B cell (primary cell): ENCODE measurements around the gene GUCY2F. TPM values are rescaled to one million over a fixed set of nuclear protein-coding genes. Genes with fewer than 3 reads are reported as not detected.

ENCODE experiments used
- ATAC-seq: fragments of 200-7000 bp; cut with Tn5 transposase; one replicate; pipeline ENCODE4 v1.10.0; 2021; ENCODE audit warnings: low read depth, mild to moderate bottlenecking, moderate number of reproducible peaks, moderate library complexity
- CTCF ChIA-PET: fragments of 350-600 bp; sonication (Branson Sonifier 250); formaldehyde crosslinking; loops from one replicate; lab custom pipeline; 2021; ENCODE audit warnings: antibody characterized with exemption, inconsistent platforms; lab: Charles Lee
- POLR2A ChIA-PET: fragments of 350-600 bp; sonication (Branson Sonifier 250); formaldehyde crosslinking; loops from one replicate; lab custom pipeline; 2021; ENCODE audit warnings: antibody characterized with exemption; lab: Charles Lee
- DNase-seq: peaks from one replicate; pipeline ENCODE4 v3.0.0; 2013
- H2AFZ ChIP-seq: 2 replicates; pipeline ENCODE4 v1.6.1; 2012; ENCODE audit warnings: mild to moderate bottlenecking, low read depth, low read length; ENCODE audit not compliant: insufficient read depth, poor library complexity, severe bottlenecking
- H3K27ac ChIP-seq, 2 donors: 1 replicate in 1 of 2; 2 replicates in 1 of 2; pipeline ENCODE4 v1.5.1; 2012 to 2013; ENCODE audit warnings: low read length in 2 of 2, mild to moderate bottlenecking in 2 of 2, moderate library complexity in 1 of 2
- H3K27me3 ChIP-seq, 4 experiments: fragments of 200-600 bp in 1 of 4; sonication (generic) in 1 of 4; replicated peaks in 1 of 4; 1 replicate in 2 of 4; 2 replicates in 2 of 4; pipeline versions ENCODE4 v1.6.1 to v1.7.0; 2013 to 2016; ENCODE audit warnings: low read length in 3 of 4, mild to moderate bottlenecking in 2 of 4, mixed read lengths in 1 of 4, moderate library complexity in 1 of 4; ENCODE audit not compliant: insufficient read depth in 4 of 4, control insufficient read depth in 3 of 4; ENCODE audit errors: control extremely low read depth in 1 of 4
- H3K36me3 ChIP-seq, 2 experiments: replicated peaks in 1 of 2; 1 replicate in 1 of 2; 2 replicates in 1 of 2; pipeline versions ENCODE4 v1.6.1 to v1.7.1; 2013; ENCODE audit warnings: low read length in 1 of 2; ENCODE audit not compliant: insufficient read depth in 2 of 2, control insufficient read depth in 1 of 2; ENCODE audit errors: control extremely low read depth in 1 of 2, extremely low read depth in 1 of 2
- H3K4me1 ChIP-seq, 2 donors: fragments of 200-600 bp in 1 of 2; sonication (generic) in 1 of 2; 1 replicate in 1 of 2; 2 replicates in 1 of 2; pipeline versions ENCODE4 v1.5.1 to v1.6.1; 2013 to 2017; ENCODE audit warnings: low read length in 2 of 2; ENCODE audit not compliant: control insufficient read depth in 2 of 2, insufficient read depth in 2 of 2
- H3K4me2 ChIP-seq: replicated peaks from 2 replicates; pipeline ENCODE3; 2012; ENCODE audit warnings: mild to moderate bottlenecking, low read depth, low read length; ENCODE audit not compliant: poor library complexity, severe bottlenecking
- H3K4me3 ChIP-seq, 5 experiments: fragments of 200-600 bp in 1 of 5; sonication (generic) in 1 of 5; 1 replicate in 3 of 5; 2 replicates in 2 of 5; pipeline versions ENCODE4 v1.5.1 to v1.7.0; 2011 to 2016; ENCODE audit warnings: low read length in 4 of 5, mild to moderate bottlenecking in 4 of 5, low read depth in 2 of 5, control low read depth in 1 of 5, moderate library complexity in 1 of 5; ENCODE audit not compliant: insufficient read depth in 1 of 5; ENCODE audit errors: control extremely low read depth in 1 of 5, extremely low read depth in 1 of 5
- H3K79me2 ChIP-seq: fragments of 200-600 bp; sonication (generic); one replicate; pipeline ENCODE4 v1.6.0; 2016; ENCODE audit warnings: low read length; ENCODE audit not compliant: control insufficient read depth, insufficient read depth
- H3K9ac ChIP-seq: fragments of 200-600 bp; sonication (generic); 2 replicates; pipeline ENCODE4 v1.6.1; 2017; ENCODE audit warnings: mild to moderate bottlenecking, low read length, moderate library complexity
- H3K9me3 ChIP-seq, 3 donors: one replicate each; pipeline versions ENCODE4 v1.6.1 to v1.7.1; 2013; ENCODE audit warnings: low read length in 2 of 3; ENCODE audit not compliant: control insufficient read depth in 2 of 3, insufficient read depth in 1 of 3; ENCODE audit errors: control extremely low read depth in 1 of 3
- H4K20me1 ChIP-seq: 2 replicates; pipeline ENCODE4 v1.6.0; 2012; ENCODE audit warnings: mild to moderate bottlenecking, low read length; ENCODE audit not compliant: insufficient read depth, control insufficient read depth, poor library complexity, severe bottlenecking
- H3K27ac Mint-ChIP-seq: one replicate; pipeline ENCODE4 v1.8.0; 2021; ENCODE audit warnings: mixed read lengths
- H3K27me3 Mint-ChIP-seq: one replicate; pipeline ENCODE4 v1.8.0; 2021; ENCODE audit warnings: mixed read lengths
- H3K4me1 Mint-ChIP-seq: one replicate; pipeline ENCODE4 v1.8.0; 2021; ENCODE audit warnings: mixed read lengths
- H3K4me3 Mint-ChIP-seq: one replicate; pipeline ENCODE4 v1.8.0; 2021; ENCODE audit warnings: mixed read lengths
- H3K9me3 Mint-ChIP-seq: one replicate; pipeline ENCODE4 v1.8.0; 2022; ENCODE audit warnings: mixed read lengths; ENCODE audit not compliant: insufficient read depth
- CTCF ChIP-seq: fragments of 200-600 bp; IDR thresholded peaks from one replicate; pipeline ENCODE4 v1.8.0; 2022; ENCODE audit warnings: antibody characterized with exemption, mild to moderate bottlenecking
- EZH2 ChIP-seq: IDR thresholded peaks from 2 replicates; pipeline ENCODE4 v1.6.1; 2012; ENCODE audit warnings: borderline replicate concordance, low read depth, mild to moderate bottlenecking, moderate library complexity, low read length; ENCODE audit not compliant: insufficient read depth, poor library complexity, severe bottlenecking
- WGBS: methylation state at CpG from one replicate; pipeline ENCODE4 v1.1.5; 2013; ENCODE audit warnings: missing lambda C conversion rate; ENCODE audit not compliant: insufficient coverage; 5-methylcytosine and 5-hydroxymethylcytosine counted together
- intact Hi-C: fragments of 100-400 bp; cut with micrococcal nuclease; formaldehyde crosslinking; loops from one replicate; pipeline ENCODE4 v1.10.0; 2022
- polyA plus RNA-seq: library from polyadenylated mRNA; depleted of rRNA; stranded (reverse); fragments of >200 nt; gene quantifications from 2 replicates; pipeline ENCODE4 v1.2.3, GENCODE V29; 2012
- total RNA-seq, 2 donors: library from RNA; stranded (reverse); fragments of 120-200 nt in 1 of 2; gene quantifications; 1 replicate in 1 of 2; 2 replicates in 1 of 2; pipeline versions ENCODE4 v1.2.3 to v1.2.4, GENCODE V29; 2013 to 2022

The GUCY2F gene
- total and polyA plus RNA-seq, 2 donors (not counting 1 experiment from before 2014, with no cell fraction given) = not detected

GRCh38 chrX:109374262-109374960 is 107.5 kb downstream of the GUCY2F start:
- no peaks in the 10 kb centered on the region for H3K4me1 ChIP-seq
- DNase-seq (no peak), ATAC-seq (no peak)
- Mint-ChIP-seq H3K27ac (no peak overlapping the region), H3K9me3 (no peaks in the 10 kb centered on the region), H3K4me3 (no peak overlapping the region), H3K4me1 (no peaks in the 10 kb centered on the region), H3K27me3 (no peaks in the 10 kb centered on the region)
- WGBS = no CpG with 5 or more reads among the region's 1 CpG
- H3K4me2 ChIP-seq = no peak overlapping the region
- intact Hi-C loops = no loop called here
- H3K4me3 ChIP-seq = no peak overlapping the region
- no peaks in the 10 kb centered on the region for H3K36me3 ChIP-seq
- no peaks in the 10 kb centered on the region for H3K79me2 ChIP-seq
- H2AFZ ChIP-seq = no peak overlapping the region
- H3K27ac ChIP-seq = no peak overlapping the region
- ChIA-PET CTCF (no interaction called here), POLR2A (no interaction called here)
- no peaks in the 10 kb centered on the region for H4K20me1 ChIP-seq
- no peaks in the 10 kb centered on the region for H3K27me3 ChIP-seq
- H3K9ac ChIP-seq = no peak overlapping the region
- H3K9me3 ChIP-seq = no peaks in the 10 kb centered on the region
- no peak for TF ChIP-seq EZH2
- TF ChIP-seq CTCF = no peak

- Mint-ChIP-seq H3K4me1 (no peaks in the 10 kb centered on the region), H3K27ac (no peak overlapping the region), H3K9me3 (no peaks in the 10 kb centered on the region), H3K27me3 (peaks cover 3% of the 10 kb centered on the region), H3K4me3 (no peak overlapping the region)
- Histone ChIP-seq H3K9me3 (no peaks in the 10 kb centered on the region), H2AFZ (no peak overlapping the region), H4K20me1 (no peaks in the 10 kb centered on the region), H3K4me3 (no peak overlapping the region), H3K27me3 (no peaks in the 10 kb centered on the region), H3K4me2 (no peak overlapping the region), H3K36me3 (no peaks in the 10 kb centered on the region), H3K4me1 (no peaks in the 10 kb centered on the region), H3K9ac (no peak overlapping the region), H3K27ac (no peak overlapping the region), H3K79me2 (no peaks in the 10 kb centered on the region)
- no peak for ATAC-seq
- CTCF ChIA-PET = no interaction called here
- no CpG with 5 or more reads among the region's 2 CpGs for WGBS
- TF ChIP-seq CTCF (no peak), EZH2 (no peak)
- POLR2A ChIA-PET = no interaction called here
- DNase-seq = no peak
- intact Hi-C loops = no loop called here
Measured at GRCh38 chrX:109373468-109373867, 108.4 kb downstream of the GUCY2F start.
